Testis (tissue), 2 donors: ENCODE results near the gene MAP3K1.

Experiments
- POLR2A ChIP-seq: fragments of 450-650 bp; IDR thresholded peaks from one replicate; pipeline ENCODE4 v1.6.1; 2017; ENCODE audit warnings: antibody characterized with exemption, mild to moderate bottlenecking, moderate library complexity
- TF ChIP-seq, protein P1 (sequence below), 3 experiments: fragments of 450-650 bp in 2 of 3; fragments of 200-600 bp in 1 of 3; sonication (generic) in 1 of 3; IDR thresholded peaks; one replicate each; pipeline ENCODE4 v1.5.1; 2016 to 2019; ENCODE audit warnings: antibody characterized with exemption in 3 of 3, mild to moderate bottlenecking in 2 of 3, moderate library complexity in 1 of 3

DNA sequence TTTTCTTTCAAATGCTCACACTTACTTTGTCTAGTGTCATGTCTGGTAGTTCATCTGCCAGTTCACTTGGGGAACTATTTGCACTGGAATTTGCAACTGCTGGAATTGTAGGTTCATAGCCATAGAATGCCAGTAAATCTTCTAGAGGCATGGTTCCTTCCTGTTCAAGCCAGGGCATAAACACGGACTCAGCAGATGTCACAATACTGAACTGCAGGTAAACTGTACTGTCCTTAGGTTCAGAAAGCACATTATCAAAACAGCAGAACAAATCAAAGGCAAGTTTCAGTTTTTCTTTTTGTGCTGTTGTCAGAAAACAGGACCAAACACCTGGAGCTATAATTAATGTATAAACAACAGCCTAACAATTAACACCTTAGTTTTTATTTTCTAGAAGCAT lies 123.5 kb downstream of the MAP3K1 start:
- TF ChIP-seq, protein P1, sequence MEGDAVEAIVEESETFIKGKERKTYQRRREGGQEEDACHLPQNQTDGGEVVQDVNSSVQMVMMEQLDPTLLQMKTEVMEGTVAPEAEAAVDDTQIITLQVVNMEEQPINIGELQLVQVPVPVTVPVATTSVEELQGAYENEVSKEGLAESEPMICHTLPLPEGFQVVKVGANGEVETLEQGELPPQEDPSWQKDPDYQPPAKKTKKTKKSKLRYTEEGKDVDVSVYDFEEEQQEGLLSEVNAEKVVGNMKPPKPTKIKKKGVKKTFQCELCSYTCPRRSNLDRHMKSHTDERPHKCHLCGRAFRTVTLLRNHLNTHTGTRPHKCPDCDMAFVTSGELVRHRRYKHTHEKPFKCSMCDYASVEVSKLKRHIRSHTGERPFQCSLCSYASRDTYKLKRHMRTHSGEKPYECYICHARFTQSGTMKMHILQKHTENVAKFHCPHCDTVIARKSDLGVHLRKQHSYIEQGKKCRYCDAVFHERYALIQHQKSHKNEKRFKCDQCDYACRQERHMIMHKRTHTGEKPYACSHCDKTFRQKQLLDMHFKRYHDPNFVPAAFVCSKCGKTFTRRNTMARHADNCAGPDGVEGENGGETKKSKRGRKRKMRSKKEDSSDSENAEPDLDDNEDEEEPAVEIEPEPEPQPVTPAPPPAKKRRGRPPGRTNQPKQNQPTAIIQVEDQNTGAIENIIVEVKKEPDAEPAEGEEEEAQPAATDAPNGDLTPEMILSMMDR (IDR thresholded peaks at IDR 0.05) = no peak
- TF ChIP-seq POLR2A = no peak
